Small intestine (tissue), 7 donors: ENCODE data around the gene HRH1. TPM values are rescaled to one million over a fixed set of nuclear protein-coding genes. Genes with fewer than 3 reads are reported as not detected.

Experiments
- DNase-seq, 2 donors: peaks; one replicate each; pipeline versions ENCODE4 v3.0.0 to v3.0.0-alpha.2; 2013
- FAIRE-seq: peaks from 2 replicates; lab custom pipeline; 2012; peaks lifted over from hg19 to GRCh38; lab: Jason Lieb, UNC
- H3K27ac ChIP-seq, 3 donors: one replicate each; pipeline ENCODE4 v1.5.1; 2013; ENCODE audit warnings: low read length in 2 of 3, mild to moderate bottlenecking in 2 of 3, control low read depth in 1 of 3, inconsistent platforms in 1 of 3, low read depth in 1 of 3, moderate library complexity in 1 of 3
- H3K27me3 ChIP-seq, 3 donors: one replicate each; pipeline ENCODE4 v1.6.1; 2013; ENCODE audit warnings: low read length in 3 of 3, inconsistent platforms in 1 of 3; ENCODE audit not compliant: control insufficient read depth in 3 of 3, insufficient read depth in 3 of 3
- H3K36me3 ChIP-seq, 3 donors: one replicate each; pipeline ENCODE4 v1.6.1; 2013; ENCODE audit warnings: low read length in 3 of 3, inconsistent platforms in 1 of 3, low read depth in 1 of 3, mild to moderate bottlenecking in 1 of 3, moderate library complexity in 1 of 3; ENCODE audit not compliant: control insufficient read depth in 3 of 3, insufficient read depth in 2 of 3
- H3K4me1 ChIP-seq, 3 donors: one replicate each; pipeline ENCODE4 v1.6.1; 2013; ENCODE audit warnings: low read length in 2 of 3, inconsistent platforms in 1 of 3, low read depth in 1 of 3, mild to moderate bottlenecking in 1 of 3, moderate library complexity in 1 of 3; ENCODE audit not compliant: control insufficient read depth in 3 of 3, insufficient read depth in 2 of 3
- H3K4me3 ChIP-seq, 3 donors: one replicate each; pipeline ENCODE4 v1.5.1; 2013; ENCODE audit warnings: low read length in 3 of 3, control low read depth in 1 of 3, inconsistent platforms in 1 of 3, low read depth in 1 of 3, mild to moderate bottlenecking in 1 of 3, moderate library complexity in 1 of 3
- H3K9me3 ChIP-seq, 2 donors: one replicate each; pipeline ENCODE4 v1.6.1; 2013; ENCODE audit warnings: low read depth in 1 of 2, low read length in 1 of 2; ENCODE audit not compliant: control insufficient read depth in 2 of 2, insufficient read depth in 1 of 2
- WGBS, 3 donors: extraction: QIAGEN DNeasy Blood & Tissue Kit; methylation state at CpG; one replicate each; pipeline ENCODE4 v1.1.7; 2013; 5-methylcytosine and 5-hydroxymethylcytosine counted together
- polyA plus RNA-seq, 4 donors: library from polyadenylated mRNA; stranded (reverse) in 3 of 4; unstranded in 1 of 4; fragments of 200-250 nt in 3 of 4; fragments of 120-200 nt in 1 of 4; gene quantifications; one replicate each; pipeline versions ENCODE4 v1.2.1 to v1.2.3, GENCODE V29; 2013
- donor health status: healthy with polysubstance abuse.
- donor health status: control.
- donor health status: control.
- donor health status: Bipolar disorder and iron deficiency.
- donor health status: healthy.

The HRH1 gene
- polyA plus RNA-seq, 4 donors = 1.1 to 3.8 (median 1.5) TPM

- H3K4me3 ChIP-seq = no peak overlapping the region
- H3K27me3 ChIP-seq = no peaks in the 10 kb centered on the region
- H3K4me1 ChIP-seq = peaks cover 0 to 12% (median 2%) of the 10 kb centered on the region in 3 donors
- no peaks in the 10 kb centered on the region for H3K9me3 ChIP-seq
- peak overlapping the region in 1 of 3 donors; percentile 39 for H3K27ac ChIP-seq
- WGBS, 3 donors = 88 to 92% (median 90%) methylated on average over 11 of the region's 11 CpGs
- FAIRE-seq (no peak), DNase-seq (peak in 1 of 2 donors; percentile 37)
- H3K36me3 ChIP-seq = peaks cover 0 to 8% (median 2%) of the 10 kb centered on the region in 3 donors
Measured at GRCh38 chr3:11290743-11291680, 136.7 kb downstream of the HRH1 start.

- WGBS, 3 donors = 87 to 91% (median 91%) methylated on average over 5 of the region's 5 CpGs
- Histone ChIP-seq H3K9me3 (no peaks in the 10 kb centered on the region), H3K4me3 (no peak overlapping the region), H3K27ac (peak overlapping the region in 2 of 3 donors; percentile 6 to 68), H3K4me1 (peaks cover 0 to 12% (median 2%) of the 10 kb centered on the region in 3 donors), H3K27me3 (no peaks in the 10 kb centered on the region), H3K36me3 (peaks cover 0 to 10% (median 2%) of the 10 kb centered on the region in 3 donors)
- DNase-seq = no peak
- FAIRE-seq = no peak
Measured at GRCh38 chr3:11291808-11292207, 137.5 kb downstream of the HRH1 start.

GRCh38 chr3:11297126-11297525, 142.8 kb downstream of the HRH1 start:
- H3K27me3 ChIP-seq = no peaks in the 10 kb centered on the region
- no peak overlapping the region for H3K27ac ChIP-seq
- 97 to 99% (median 99%) methylated on average over 4 of the region's 4 CpGs for WGBS, 3 donors
- FAIRE-seq (no peak), DNase-seq (no peak)
- no peak overlapping the region for H3K4me3 ChIP-seq
- peaks cover 4 to 12% (median 5%) of the 10 kb centered on the region in 3 donors for H3K36me3 ChIP-seq
- H3K4me1 ChIP-seq = no peaks in the 10 kb centered on the region
- no peaks in the 10 kb centered on the region for H3K9me3 ChIP-seq

- peaks cover 4 to 16% (median 8%) of the 10 kb centered on the region in 3 donors for H3K36me3 ChIP-seq
- no peak overlapping the region for H3K4me3 ChIP-seq
- H3K9me3 ChIP-seq = no peaks in the 10 kb centered on the region
- WGBS, 3 donors = 67 to 90% (median 75%) methylated on average over 3 of the region's 3 CpGs
- DNase-seq = peak in 1 of 2 donors; percentile 27
- H3K4me1 ChIP-seq = peaks cover 0 to under 1% (median 0%) of the 10 kb centered on the region in 3 donors
- no peak for FAIRE-seq
- H3K27me3 ChIP-seq = no peaks in the 10 kb centered on the region
- H3K27ac ChIP-seq = peak overlapping the region in 1 of 3 donors; percentile 12
Measured at GRCh38 chr3:11300970-11301369, 146.7 kb downstream of the HRH1 start.

GRCh38 chr3:11302444-11302843, 148.2 kb downstream of the HRH1 start:
- peaks cover 8 to 23% (median 13%) of the 10 kb centered on the region in 3 donors for H3K36me3 ChIP-seq
- DNase-seq = no peak
- H3K27me3 ChIP-seq = no peaks in the 10 kb centered on the region
- FAIRE-seq = no peak
- H3K4me3 ChIP-seq = no peak overlapping the region
- H3K27ac ChIP-seq = no peak overlapping the region
- no peaks in the 10 kb centered on the region for H3K9me3 ChIP-seq
- H3K4me1 ChIP-seq = peaks cover 0 to 3% (median 0%) of the 10 kb centered on the region in 3 donors

GRCh38 chr3:11304175-11304574, 149.9 kb downstream of the HRH1 start:
- 95 to 98% (median 95%) methylated on average over 6 of the region's 6 CpGs for WGBS, 3 donors
- FAIRE-seq (no peak), DNase-seq (no peak)
- no peak overlapping the region for H3K4me3 ChIP-seq
- peaks cover 0 to 3% (median 0%) of the 10 kb centered on the region in 3 donors for H3K4me1 ChIP-seq
- peaks cover 17 to 35% (median 21%) of the 10 kb centered on the region in 3 donors for H3K36me3 ChIP-seq
- peak overlapping the region in 1 of 3 donors; percentile 33 for H3K27ac ChIP-seq
- H3K27me3 ChIP-seq = no peaks in the 10 kb centered on the region
- H3K9me3 ChIP-seq = no peaks in the 10 kb centered on the region

- peaks cover 15 to 33% (median 25%) of the 10 kb centered on the region in 3 donors for H3K36me3 ChIP-seq
Measured at GRCh38 chr3:11305509-11305908, 151.2 kb downstream of the HRH1 start.

GRCh38 chr3:11306817-11307589, 152.7 kb downstream of the HRH1 start:
- Histone ChIP-seq H3K4me3 (no peak overlapping the region), H3K27me3 (no peaks in the 10 kb centered on the region), H3K36me3 (peaks cover 15 to 37% (median 22%) of the 10 kb centered on the region in 3 donors), H3K4me1 (peaks cover 0 to 3% (median 0%) of the 10 kb centered on the region in 3 donors), H3K27ac (peak overlapping the region in 2 of 3 donors; percentile 46 to 71), H3K9me3 (no peaks in the 10 kb centered on the region)
- no peak for FAIRE-seq
- 54 to 66% (median 57%) methylated on average over 5 of the region's 5 CpGs for WGBS, 3 donors
- DNase-seq = peak in 1 of 2 donors; percentile 20

More at GRCh38 chr3:11305509-11305908, 151.2 kb downstream of the HRH1 start:
- no peaks in the 10 kb centered on the region for H3K9me3 ChIP-seq
- H3K4me3 ChIP-seq = no peak overlapping the region
- no peak for FAIRE-seq
- no peak for DNase-seq
- WGBS, 3 donors = 89 to 94% (median 91%) methylated on average over 1 of the region's 1 CpG
- H3K27me3 ChIP-seq = no peaks in the 10 kb centered on the region
- peaks cover 0 to 3% (median 0%) of the 10 kb centered on the region in 3 donors for H3K4me1 ChIP-seq
- H3K27ac ChIP-seq = no peak overlapping the region
